ENCODE data around the gene GEMIN4.

Gene GEMIN4

DNA sequence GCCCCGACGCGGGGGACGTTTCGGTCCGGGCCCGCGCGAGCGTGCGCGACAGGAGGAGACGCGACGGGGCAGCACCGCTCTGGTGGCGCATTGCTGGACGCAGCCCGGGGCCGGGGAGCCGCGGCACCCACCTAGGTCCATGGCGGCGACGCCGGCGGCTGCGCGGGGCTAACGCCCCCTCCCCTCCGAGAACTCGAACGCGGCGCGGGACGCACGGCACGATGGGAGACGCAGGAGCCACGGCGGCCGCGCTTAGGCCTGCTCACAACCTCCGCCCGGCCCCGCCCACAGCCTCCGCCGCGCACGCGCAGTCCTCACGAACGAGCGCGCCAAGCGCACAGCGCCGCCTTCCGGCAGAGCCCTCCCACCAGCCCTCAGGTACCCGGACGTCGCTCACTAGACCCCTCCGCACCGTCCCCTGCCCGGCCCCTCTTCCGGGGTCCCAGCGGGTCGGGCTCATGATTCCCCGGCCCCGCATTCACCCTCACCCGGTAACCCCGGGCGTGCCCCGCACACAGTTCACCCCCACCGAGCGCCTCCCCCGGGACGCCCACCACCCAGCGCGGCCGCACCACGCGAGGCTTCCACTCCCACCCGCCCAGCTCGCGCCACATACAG, at the start of gene GEMIN4:
Gene GEMIN4 (minus strand): TSS at position 263 of the 618 bp plus-strand sequence. CDS start 122 bp downstream, at position 141.
- peak within 1 kb of the TSS; percentile 76 for H3K4me3 ChIP-seq (ENCODE audit: low read length)

GRCh38 chr17:801660-802059, 49.6 kb upstream of the GEMIN4 start:
- Histone ChIP-seq H3K27ac (ENCODE audit: low read depth, low read length) (no peak overlapping the region), H3K4me3 (ENCODE audit: low read length) (no peak overlapping the region), H3K36me3 (ENCODE audit: control insufficient read depth, insufficient read depth, low read length) (peaks cover 3% of the 10 kb centered on the region)

More for the DNA sequence above, at the start of gene GEMIN4:
- Histone ChIP-seq H3K27ac (ENCODE audit: low read depth, low read length) (peak within 1 kb of the TSS; percentile 66), H3K27me3 (ENCODE audit: control insufficient read depth, insufficient read depth, low read length) (no peaks in the 10 kb centered on the region), H3K9ac (ENCODE audit: low read length) (peak within 1 kb of the TSS; percentile 66), H3K4me1 (ENCODE audit: control insufficient read depth, insufficient read depth, low read length) (peaks cover 9% of the 10 kb centered on the region), H3K36me3 (ENCODE audit: control insufficient read depth, insufficient read depth, low read length) (peaks cover 5% of the 10 kb centered on the region)

GRCh38 chr17:800446-801242, 48.6 kb upstream of the GEMIN4 start:
- no peak overlapping the region for H3K4me3 ChIP-seq (ENCODE audit: low read length)
- H3K4me1 ChIP-seq (ENCODE audit: control insufficient read depth, insufficient read depth, low read length): no peaks in the 10 kb centered on the region
- H3K9ac ChIP-seq (ENCODE audit: low read length): no peak overlapping the region
- H3K27me3 ChIP-seq (ENCODE audit: control insufficient read depth, insufficient read depth, low read length): no peaks in the 10 kb centered on the region
- H3K27ac ChIP-seq (ENCODE audit: low read depth, low read length): no peak overlapping the region
- H3K36me3 ChIP-seq (ENCODE audit: control insufficient read depth, insufficient read depth, low read length): peaks cover 3% of the 10 kb centered on the region

More at GRCh38 chr17:801660-802059, 49.6 kb upstream of the GEMIN4 start:
- Histone ChIP-seq H3K27me3 (ENCODE audit: control insufficient read depth, insufficient read depth, low read length) (no peaks in the 10 kb centered on the region), H3K4me1 (ENCODE audit: control insufficient read depth, insufficient read depth, low read length) (no peaks in the 10 kb centered on the region), H3K9ac (ENCODE audit: low read length) (no peak overlapping the region)

GRCh38 chr17:799261-799660, 47.2 kb upstream of the GEMIN4 start:
- Histone ChIP-seq H3K27me3 (ENCODE audit: control insufficient read depth, insufficient read depth, low read length) (no peaks in the 10 kb centered on the region), H3K27ac (ENCODE audit: low read depth, low read length) (no peak overlapping the region), H3K36me3 (ENCODE audit: control insufficient read depth, insufficient read depth, low read length) (peaks cover 3% of the 10 kb centered on the region), H3K9ac (ENCODE audit: low read length) (no peak overlapping the region), H3K4me1 (ENCODE audit: control insufficient read depth, insufficient read depth, low read length) (peaks cover 4% of the 10 kb centered on the region), H3K4me3 (ENCODE audit: low read length) (no peak overlapping the region)

DNA sequence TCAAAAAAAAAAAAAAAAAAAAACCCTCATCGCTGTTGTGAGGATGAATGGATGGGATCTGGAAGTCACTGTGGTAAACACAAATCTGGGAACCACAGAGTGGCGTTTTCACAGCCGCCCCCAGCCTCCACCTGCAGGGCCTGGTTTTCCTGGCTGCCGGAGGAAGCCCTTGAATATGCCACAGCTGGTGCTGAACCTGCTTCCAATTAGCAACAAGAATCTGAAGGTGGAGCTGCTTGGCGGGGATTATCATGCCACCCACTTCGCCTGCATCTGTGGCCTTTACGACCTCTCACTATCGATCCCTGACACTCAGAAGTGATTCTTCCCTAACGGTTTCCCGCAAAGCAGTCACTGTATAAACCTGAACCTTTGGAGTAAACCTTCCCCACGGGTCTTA, 46.2 kb upstream of the GEMIN4 start:
- no peak overlapping the region for H3K4me3 ChIP-seq (ENCODE audit: low read length)
- peaks cover under 1% of the 10 kb centered on the region for H3K36me3 ChIP-seq (ENCODE audit: control insufficient read depth, insufficient read depth, low read length)
- no peak overlapping the region for H3K9ac ChIP-seq (ENCODE audit: low read length)
- peaks cover 4% of the 10 kb centered on the region for H3K4me1 ChIP-seq (ENCODE audit: control insufficient read depth, insufficient read depth, low read length)
- H3K27me3 ChIP-seq (ENCODE audit: control insufficient read depth, insufficient read depth, low read length): no peaks in the 10 kb centered on the region
- H3K27ac ChIP-seq (ENCODE audit: low read depth, low read length): no peak overlapping the region

DNA sequence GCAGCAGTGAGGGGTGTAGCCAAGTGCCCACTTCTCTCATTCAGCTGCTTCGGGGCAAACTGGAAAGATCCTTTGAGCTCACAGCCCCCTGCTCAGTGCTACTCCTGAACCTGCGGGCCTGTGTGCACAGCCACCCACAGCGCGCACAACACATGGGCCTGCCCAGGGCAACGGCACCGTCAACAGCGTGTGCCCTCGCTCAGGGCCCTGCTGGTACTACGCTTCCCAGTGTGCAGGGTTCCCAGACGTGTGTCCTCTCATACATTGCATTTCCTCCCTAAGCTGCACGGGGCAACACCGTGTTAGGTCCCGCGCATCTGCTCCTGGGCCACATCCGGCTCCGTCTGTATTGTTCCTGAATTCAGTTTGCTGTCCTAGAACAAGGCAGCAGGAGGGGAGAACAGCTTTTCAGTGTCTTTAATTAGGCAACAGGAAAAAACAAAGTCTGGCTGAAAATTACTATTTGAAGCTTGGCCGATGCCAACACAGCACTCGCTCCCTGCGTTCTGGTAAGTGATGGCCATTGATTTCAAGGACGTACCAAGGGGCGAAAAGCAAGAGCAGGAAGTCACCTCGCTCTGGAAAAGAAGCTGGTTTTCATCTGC, 45.3 kb upstream of the GEMIN4 start:
- Histone ChIP-seq H3K27ac (ENCODE audit: low read depth, low read length) (no peak overlapping the region), H3K36me3 (ENCODE audit: control insufficient read depth, insufficient read depth, low read length) (peaks cover 5% of the 10 kb centered on the region)

DNA sequence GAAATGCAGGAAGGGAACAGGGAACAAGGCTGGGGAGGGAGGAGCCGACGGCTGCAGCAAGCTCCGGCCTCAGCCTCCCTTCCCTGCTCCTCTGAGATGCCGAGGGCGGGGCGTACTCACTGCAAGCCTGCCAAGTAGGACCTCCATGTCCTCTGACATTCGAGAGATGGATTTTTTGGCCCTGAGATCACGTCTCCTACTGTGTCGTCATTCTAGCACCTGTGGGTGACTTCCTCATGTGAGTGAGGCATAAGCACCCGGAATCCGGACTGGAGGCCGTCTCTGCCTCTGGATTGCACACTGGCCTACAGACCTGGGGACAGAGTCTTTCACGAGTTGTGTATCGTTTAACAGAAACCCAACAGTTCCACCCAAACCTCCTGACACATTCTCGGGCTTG, 44.5 kb upstream of the GEMIN4 start:
- H3K27ac ChIP-seq (ENCODE audit: low read depth, low read length): no peak overlapping the region
- H3K4me3 ChIP-seq (ENCODE audit: low read length): no peak overlapping the region
- no peak overlapping the region for H3K9ac ChIP-seq (ENCODE audit: low read length)
- H3K4me1 ChIP-seq (ENCODE audit: control insufficient read depth, insufficient read depth, low read length): peaks cover 9% of the 10 kb centered on the region
- no peaks in the 10 kb centered on the region for H3K27me3 ChIP-seq (ENCODE audit: control insufficient read depth, insufficient read depth, low read length)
- H3K36me3 ChIP-seq (ENCODE audit: control insufficient read depth, insufficient read depth, low read length): peaks cover 8% of the 10 kb centered on the region

More for the DNA sequence above, 45.3 kb upstream of the GEMIN4 start:
- Histone ChIP-seq H3K27me3 (ENCODE audit: control insufficient read depth, insufficient read depth, low read length) (no peaks in the 10 kb centered on the region), H3K9ac (ENCODE audit: low read length) (no peak overlapping the region), H3K4me1 (ENCODE audit: control insufficient read depth, insufficient read depth, low read length) (peaks cover 8% of the 10 kb centered on the region), H3K4me3 (ENCODE audit: low read length) (no peak overlapping the region)

GRCh38 chr17:795721-796120, 43.7 kb upstream of the GEMIN4 start:
- Histone ChIP-seq H3K27ac (ENCODE audit: low read depth, low read length) (peak overlapping the region; percentile 58), H3K4me3 (ENCODE audit: low read length) (no peak overlapping the region), H3K27me3 (ENCODE audit: control insufficient read depth, insufficient read depth, low read length) (no peaks in the 10 kb centered on the region), H3K4me1 (ENCODE audit: control insufficient read depth, insufficient read depth, low read length) (peaks cover 9% of the 10 kb centered on the region), H3K9ac (ENCODE audit: low read length) (no peak overlapping the region), H3K36me3 (ENCODE audit: control insufficient read depth, insufficient read depth, low read length) (peaks cover 8% of the 10 kb centered on the region)

- H3K9ac ChIP-seq (ENCODE audit: low read length): no peak overlapping the region
- peaks cover 8% of the 10 kb centered on the region for H3K36me3 ChIP-seq (ENCODE audit: control insufficient read depth, insufficient read depth, low read length)
- H3K4me3 ChIP-seq (ENCODE audit: low read length): peak overlapping the region; percentile 44
- peak overlapping the region; percentile 58 for H3K27ac ChIP-seq (ENCODE audit: low read depth, low read length)
- no peaks in the 10 kb centered on the region for H3K27me3 ChIP-seq (ENCODE audit: control insufficient read depth, insufficient read depth, low read length)
- H3K4me1 ChIP-seq (ENCODE audit: control insufficient read depth, insufficient read depth, low read length): peaks cover 9% of the 10 kb centered on the region
Observed at GRCh38 chr17:795276-795675, 43.2 kb upstream of the GEMIN4 start.

DNA sequence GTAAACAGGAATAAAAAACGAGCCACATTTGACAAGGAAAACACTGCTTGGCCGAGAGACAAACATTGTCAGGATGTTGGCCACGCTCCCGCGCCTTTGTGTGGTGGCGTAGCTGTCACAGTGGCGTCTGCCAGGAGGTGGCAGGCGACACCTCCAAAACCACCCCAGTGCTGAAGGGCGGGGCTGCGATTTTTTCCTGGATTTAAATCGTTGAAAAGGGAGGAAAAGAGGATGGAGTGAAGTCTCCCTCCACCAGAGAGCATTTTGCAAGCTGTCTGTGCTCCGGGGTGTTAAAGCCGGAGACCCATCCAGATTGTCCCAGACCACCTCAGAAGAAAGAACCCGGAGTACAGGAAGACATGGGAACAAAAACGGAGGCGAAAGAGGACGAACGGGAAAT, 42.8 kb upstream of the GEMIN4 start:
- peak overlapping the region; percentile 44 for H3K4me3 ChIP-seq (ENCODE audit: low read length)

GRCh38 chr17:792277-792676, 40.2 kb upstream of the GEMIN4 start:
- peaks cover 17% of the 10 kb centered on the region for H3K36me3 ChIP-seq (ENCODE audit: control insufficient read depth, insufficient read depth, low read length)
- no peak overlapping the region for H3K27ac ChIP-seq (ENCODE audit: low read depth, low read length)
- no peaks in the 10 kb centered on the region for H3K27me3 ChIP-seq (ENCODE audit: control insufficient read depth, insufficient read depth, low read length)
- no peak overlapping the region for H3K4me3 ChIP-seq (ENCODE audit: low read length)
- peaks cover 9% of the 10 kb centered on the region for H3K4me1 ChIP-seq (ENCODE audit: control insufficient read depth, insufficient read depth, low read length)
- H3K9ac ChIP-seq (ENCODE audit: low read length): no peak overlapping the region

More for the DNA sequence above, 42.8 kb upstream of the GEMIN4 start:
- Histone ChIP-seq H3K36me3 (ENCODE audit: control insufficient read depth, insufficient read depth, low read length) (peaks cover 8% of the 10 kb centered on the region), H3K27ac (ENCODE audit: low read depth, low read length) (peak overlapping the region; percentile 58), H3K4me1 (ENCODE audit: control insufficient read depth, insufficient read depth, low read length) (peaks cover 9% of the 10 kb centered on the region), H3K27me3 (ENCODE audit: control insufficient read depth, insufficient read depth, low read length) (no peaks in the 10 kb centered on the region), H3K9ac (ENCODE audit: low read length) (no peak overlapping the region)

DNA sequence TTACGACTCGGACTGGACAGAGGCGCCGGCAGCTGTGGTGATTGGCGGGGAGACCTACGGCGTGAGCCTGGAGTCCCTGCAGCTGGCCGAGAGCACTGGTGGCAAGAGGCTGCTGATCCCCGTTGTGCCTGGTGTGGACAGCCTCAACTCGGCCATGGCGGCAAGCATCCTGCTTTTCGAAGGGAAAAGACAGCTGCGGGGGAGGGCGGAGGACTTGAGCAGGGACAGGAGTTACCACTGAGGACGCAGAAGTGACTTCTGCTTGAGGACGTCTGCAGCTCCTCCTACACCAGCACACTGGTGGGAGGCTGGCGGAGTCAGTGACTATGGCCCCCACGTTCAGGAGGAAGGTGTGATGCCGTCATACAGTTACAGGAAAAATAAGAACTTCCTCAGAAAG, 39.8 kb upstream of the GEMIN4 start:
- Histone ChIP-seq H3K4me1 (ENCODE audit: control insufficient read depth, insufficient read depth, low read length) (peaks cover 9% of the 10 kb centered on the region), H3K27ac (ENCODE audit: low read depth, low read length) (no peak overlapping the region)

More for the DNA sequence above, 39.8 kb upstream of the GEMIN4 start:
- H3K27me3 ChIP-seq (ENCODE audit: control insufficient read depth, insufficient read depth, low read length): no peaks in the 10 kb centered on the region
- no peak overlapping the region for H3K4me3 ChIP-seq (ENCODE audit: low read length)
- H3K36me3 ChIP-seq (ENCODE audit: control insufficient read depth, insufficient read depth, low read length): peaks cover 17% of the 10 kb centered on the region
- H3K9ac ChIP-seq (ENCODE audit: low read length): no peak overlapping the region

Data from rectal smooth muscle tissue (tissue), 1 donor.